Fibroblast of mammary gland (primary cell): ENCODE measurements around the gene CHSY1.
"Not testable (repeated sequence)": the region's sequence is repeated elsewhere in the genome, so short reads cannot be mapped to it uniquely, and the experiment has no call there.

Source experiments
- DNase-seq: peaks from one replicate; pipeline ENCODE4 v3.0.0-alpha.2; 2010; ENCODE audit warnings: low read depth
- H3K4me3 ChIP-seq: 2 replicates; pipeline ENCODE4 v1.5.1; 2011; ENCODE audit warnings: low read depth, mild to moderate bottlenecking, low read length, moderate library complexity; ENCODE audit not compliant: control insufficient read depth
- CTCF ChIP-seq: conservative IDR thresholded peaks from 2 replicates; pipeline ENCODE4 v1.5.1; 2011; ENCODE audit warnings: low read depth, low read length, inconsistent platforms; ENCODE audit not compliant: control insufficient read depth, insufficient read depth

The CHSY1 gene

GRCh38 chr15:101217446-101217845, 34.4 kb downstream of the CHSY1 start:
- no peak for TF ChIP-seq CTCF
- no peak overlapping the region for H3K4me3 ChIP-seq
- no peak for DNase-seq

- DNase-seq: no peak
- no peak overlapping the region for H3K4me3 ChIP-seq
- TF ChIP-seq CTCF: no peak
Measured at GRCh38 chr15:101216100-101216499, 35.7 kb downstream of the CHSY1 start.

- no peak for TF ChIP-seq CTCF
Measured at GRCh38 chr15:101215681-101216080, 36.2 kb downstream of the CHSY1 start.

GRCh38 chr15:101214435-101215097, 37.3 kb downstream of the CHSY1 start:
- not testable (repeated sequence) for H3K4me3 ChIP-seq, DNase-seq

More at GRCh38 chr15:101215681-101216080, 36.2 kb downstream of the CHSY1 start:
- DNase-seq: no peak
- H3K4me3 ChIP-seq: no peak overlapping the region

DNA sequence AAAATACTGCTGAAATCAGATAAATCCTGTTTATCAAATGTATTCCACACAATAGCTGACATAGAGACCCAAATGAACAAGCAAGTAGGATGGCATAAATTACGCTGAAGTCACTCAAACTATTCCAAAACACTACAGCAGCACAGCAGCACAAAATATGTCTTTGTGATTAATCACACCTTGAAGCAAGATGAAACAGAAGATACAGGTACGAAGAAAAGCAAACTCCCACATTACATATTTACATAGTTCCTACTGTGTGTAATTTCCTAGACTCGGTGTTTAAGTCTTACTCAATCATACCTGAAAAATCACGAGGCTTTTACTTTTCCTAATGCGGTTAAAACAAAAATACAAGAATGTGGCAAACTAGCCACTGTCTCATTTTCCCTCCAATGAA, 38.3 kb downstream of the CHSY1 start:
- no peak overlapping the region for H3K4me3 ChIP-seq
- no peak for DNase-seq
- TF ChIP-seq CTCF: no peak

DNA sequence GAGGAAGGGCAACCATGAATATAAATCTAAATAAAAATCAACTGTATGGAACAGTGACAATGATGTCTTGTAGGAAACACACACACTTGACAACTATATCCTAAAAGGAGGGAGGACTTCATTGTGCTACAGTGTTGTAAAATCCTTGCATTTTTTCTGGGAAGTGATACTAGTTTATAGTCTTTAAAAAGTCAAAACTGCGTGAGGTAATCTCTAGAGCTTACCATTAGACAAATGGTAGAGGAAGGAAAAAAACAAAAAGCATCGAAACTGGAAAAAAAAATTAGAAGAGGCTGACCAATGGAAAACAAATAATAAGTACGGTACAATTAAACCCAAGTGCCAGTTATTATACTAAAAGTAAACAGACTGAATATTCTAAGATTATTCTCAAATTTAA, 38.7 kb downstream of the CHSY1 start:
- DNase-seq: no peak
- H3K4me3 ChIP-seq: no peak overlapping the region
- no peak for TF ChIP-seq CTCF

- no peak for DNase-seq
- no peak for TF ChIP-seq CTCF
- no peak overlapping the region for H3K4me3 ChIP-seq
Measured at GRCh38 chr15:101211897-101212296, 40.0 kb downstream of the CHSY1 start.
